ENCODE results near the gene TCEA2.

GRCh38 chr20:64058536-64058935 lies 4.5 kb upstream of the TCEA2 start:
- no peak for TF ChIP-seq CTCF (IDR thresholded peaks at IDR 0.05)
- TF ChIP-seq POLR2AphosphoS5 (IDR thresholded peaks at IDR 0.05; ENCODE audit: insufficient read depth in 1 of 2, low read depth in 1 of 2), result no peak
